HG02981 (cell line): ENCODE measurements around the gene HNF4A.
A peak's percentile ranks its signal among the peaks of the same experiment; 100 is the strongest.
"Not testable (repeated sequence)": the region's sequence is repeated elsewhere in the genome, so short reads cannot be mapped to it uniquely, and the experiment has no call there.

Source experiments
- ATAC-seq: cut with Tn5 transposase; IDR thresholded peaks from one replicate; pipeline ENCODE4 v1.9.1; 2021; ENCODE audit warnings: mild to moderate bottlenecking, moderate library complexity; ENCODE audit not compliant: unreplicated experiment

Gene HNF4A

GRCh38 chr20:44345147-44345546 lies 10.4 kb upstream of the HNF4A start:
- no peak for ATAC-seq

- not testable (repeated sequence) for ATAC-seq
These were observed 9.6 kb upstream of the HNF4A start for GRCh38 chr20:44345941-44346340.

GRCh38 chr20:44348168-44348659 lies 7.3 kb upstream of the HNF4A start:
- no peak for ATAC-seq

- no peak for ATAC-seq
These were observed 6.2 kb upstream of the HNF4A start for GRCh38 chr20:44349349-44349748.

- ATAC-seq = no peak
These were observed 4.9 kb upstream of the HNF4A start for GRCh38 chr20:44350567-44350966.

GRCh38 chr20:44354979-44355497 lies 461 bp upstream of the HNF4A start:
- no peak for ATAC-seq

- no peak for ATAC-seq
These were observed 839 bp downstream of the HNF4A start for GRCh38 chr20:44356353-44356723.

GRCh38 chr20:44357020-44357419 lies 1.5 kb downstream of the HNF4A start:
- no peak for ATAC-seq

- ATAC-seq = no peak
These were observed 2.1 kb downstream of the HNF4A start for GRCh38 chr20:44357555-44358125.

- no peak for ATAC-seq
These were observed 3.3 kb downstream of the HNF4A start for GRCh38 chr20:44358776-44359175.

GRCh38 chr20:44360221-44360620 lies 4.7 kb downstream of the HNF4A start:
- no peak for ATAC-seq

- no peak for ATAC-seq
These were observed 5.5 kb downstream of the HNF4A start for GRCh38 chr20:44361021-44361420.

GRCh38 chr20:44362466-44362940 lies 7.0 kb downstream of the HNF4A start:
- no peak for ATAC-seq

- no peak for ATAC-seq
These were observed 8.6 kb downstream of the HNF4A start for GRCh38 chr20:44364068-44364467.

- no peak for ATAC-seq
These were observed 9.3 kb downstream of the HNF4A start for GRCh38 chr20:44364780-44365179.

GRCh38 chr20:44367746-44368145 lies 12.2 kb downstream of the HNF4A start:
- ATAC-seq = no peak

- ATAC-seq = no peak
These were observed 15.2 kb downstream of the HNF4A start for GRCh38 chr20:44370639-44371218.

- ATAC-seq = no peak
These were observed 27.1 kb downstream of the HNF4A start for GRCh38 chr20:44382641-44383040.

GRCh38 chr20:44384423-44385027 lies 29.0 kb downstream of the HNF4A start:
- ATAC-seq = peak; percentile 64

GRCh38 chr20:44388466-44389023 lies 33.0 kb downstream of the HNF4A start:
- peak; percentile 64 for ATAC-seq

- no peak for ATAC-seq
These were observed 34.4 kb downstream of the HNF4A start for GRCh38 chr20:44389871-44390270.

- ATAC-seq = no peak
These were observed 34.8 kb downstream of the HNF4A start for GRCh38 chr20:44390280-44390679.
